Superior temporal gyrus (tissue), 1 donor: ENCODE data around the gene ADAMTS14.

Source experiments
- DNase-seq: peaks from one replicate; pipeline ENCODE4 v3.0.0-alpha.2; 2016; ENCODE audit errors: extremely low spot score

The ADAMTS14 gene

DNA sequence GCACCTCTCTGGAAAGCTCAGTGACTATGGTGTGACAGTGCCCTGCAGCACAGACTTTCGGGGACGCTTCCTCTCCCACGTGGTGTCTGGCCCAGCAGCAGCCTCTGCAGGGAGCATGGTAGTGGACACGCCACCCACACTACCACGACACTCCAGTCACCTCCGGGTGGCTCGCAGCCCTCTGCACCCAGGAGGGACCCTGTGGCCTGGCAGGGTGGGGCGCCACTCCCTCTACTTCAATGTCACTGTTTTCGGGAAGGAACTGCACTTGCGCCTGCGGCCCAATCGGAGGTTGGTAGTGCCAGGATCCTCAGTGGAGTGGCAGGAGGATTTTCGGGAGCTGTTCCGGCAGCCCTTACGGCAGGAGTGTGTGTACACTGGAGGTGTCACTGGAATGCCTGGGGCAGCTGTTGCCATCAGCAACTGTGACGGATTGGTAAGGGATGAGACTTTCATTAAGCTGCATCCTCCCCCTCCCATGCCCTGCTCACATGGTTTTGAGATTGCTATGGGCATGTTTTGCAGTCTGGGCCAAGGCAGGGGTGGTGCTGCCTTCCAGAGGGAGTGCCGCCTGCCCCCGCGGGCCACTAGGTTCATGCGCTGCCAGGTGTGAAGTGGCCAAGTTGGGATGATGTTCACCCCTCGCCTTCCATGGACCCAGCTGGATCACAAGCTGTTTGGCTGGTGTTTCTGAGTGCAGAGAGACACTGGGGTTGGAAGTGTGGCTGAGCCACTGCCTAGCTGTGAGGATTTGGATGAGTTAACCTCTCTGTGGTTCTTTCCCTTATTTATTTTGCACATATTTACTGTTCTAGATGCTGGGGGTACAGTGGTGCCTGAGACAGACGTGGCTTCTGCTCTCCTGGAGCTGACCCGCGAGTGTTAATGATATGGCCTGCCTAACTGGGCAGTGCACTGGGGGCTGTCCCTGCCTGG, 2.5 kb downstream of the ADAMTS14 start:
- no peak for DNase-seq

DNA sequence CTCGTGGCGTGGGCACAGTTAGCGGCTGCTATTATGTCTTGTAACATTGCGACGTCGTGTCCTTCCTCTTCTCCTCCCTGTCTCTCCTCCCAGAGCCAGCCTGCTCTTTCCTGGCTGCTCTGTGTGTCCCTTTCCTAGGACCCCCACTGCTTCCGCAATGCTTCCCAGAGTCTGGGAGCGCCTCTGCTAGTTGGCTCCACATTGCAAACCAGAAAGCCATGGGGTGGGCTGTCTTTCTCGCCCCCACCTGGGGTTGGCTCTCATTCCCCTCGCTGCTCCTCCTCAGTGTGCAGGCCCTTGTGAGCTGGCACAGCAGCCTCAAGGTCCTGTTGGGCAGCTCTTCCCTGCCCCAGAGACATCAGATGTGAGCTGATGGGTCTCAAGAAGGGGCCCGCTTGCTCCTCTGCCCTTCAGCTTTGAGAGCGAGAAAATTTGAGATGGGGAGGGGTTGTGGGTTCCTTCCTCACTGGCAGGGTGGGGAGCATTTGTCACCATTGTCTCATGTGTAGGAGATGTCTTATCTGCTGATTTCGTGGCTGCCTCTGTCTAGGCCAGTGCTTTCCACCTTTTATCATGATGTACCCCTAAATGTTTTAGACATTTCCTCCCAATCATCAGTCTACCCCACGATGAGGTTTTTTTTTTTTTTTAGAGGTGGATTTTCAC, 3.3 kb downstream of the ADAMTS14 start:
- DNase-seq: no peak

GRCh38 chr10:70676511-70676910, 4.2 kb downstream of the ADAMTS14 start:
- DNase-seq: no peak

GRCh38 chr10:70677016-70677415, 4.7 kb downstream of the ADAMTS14 start:
- no peak for DNase-seq

DNA sequence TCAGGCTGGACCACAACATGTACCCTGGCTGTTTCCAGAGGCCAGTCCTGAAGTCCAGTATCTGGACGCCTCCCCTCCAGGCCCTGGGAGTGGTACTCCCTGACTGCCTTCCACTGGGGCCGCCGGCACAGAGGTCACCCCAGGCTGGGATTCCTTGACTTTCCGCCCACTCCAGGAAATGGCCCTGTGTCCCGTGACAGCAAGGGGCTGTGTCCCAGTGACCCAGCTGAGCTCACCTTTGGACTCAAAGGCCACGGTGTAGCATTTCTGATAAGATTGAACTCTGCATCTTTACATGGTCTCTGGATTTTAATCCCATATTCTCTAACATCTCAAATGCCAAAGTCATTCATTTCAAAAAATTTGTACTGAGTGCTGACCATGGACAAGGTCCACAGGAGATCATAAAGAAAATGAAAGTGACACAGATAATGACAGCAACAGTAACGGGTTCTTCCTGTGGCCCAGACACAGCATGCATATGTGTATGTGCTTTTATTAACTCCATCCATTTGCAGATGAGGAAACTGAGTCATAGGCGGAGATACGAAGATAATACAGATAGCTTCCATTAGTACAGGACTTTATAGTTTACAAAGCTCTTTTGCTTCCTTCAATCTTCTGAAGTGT, 5.4 kb downstream of the ADAMTS14 start:
- no peak for DNase-seq

- DNase-seq: no peak
Measured at GRCh38 chr10:70678250-70678635, 5.9 kb downstream of the ADAMTS14 start.

- DNase-seq: no peak
Measured at GRCh38 chr10:70678757-70679489, 6.6 kb downstream of the ADAMTS14 start.

GRCh38 chr10:70679498-70679897, 7.2 kb downstream of the ADAMTS14 start:
- DNase-seq: no peak

- DNase-seq: no peak
Measured at GRCh38 chr10:70680899-70681730, 8.8 kb downstream of the ADAMTS14 start.

- DNase-seq: no peak
Measured at GRCh38 chr10:70681731-70682005, 9.4 kb downstream of the ADAMTS14 start.

GRCh38 chr10:70682920-70683600, 10.8 kb downstream of the ADAMTS14 start:
- no peak for DNase-seq

GRCh38 chr10:70683601-70683934, 11.3 kb downstream of the ADAMTS14 start:
- DNase-seq: no peak

DNA sequence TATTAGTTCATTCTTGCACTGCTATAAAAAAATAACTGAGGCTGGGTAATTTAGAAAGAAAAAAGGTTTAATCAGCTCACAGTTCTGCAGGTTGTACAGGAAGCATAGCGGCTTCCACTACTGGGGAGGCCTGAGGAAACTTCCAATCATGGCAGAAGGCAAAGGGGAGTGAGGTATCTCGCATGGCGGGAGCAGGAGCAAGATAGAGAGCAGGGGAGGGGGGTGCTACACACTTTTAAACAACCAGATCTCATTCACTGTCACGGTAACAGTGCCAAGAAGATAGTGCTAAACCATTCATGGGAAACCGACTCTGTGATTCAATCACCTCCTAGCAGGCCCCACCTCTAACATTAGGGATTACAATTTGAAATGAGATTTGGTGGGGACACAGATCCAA, 11.6 kb downstream of the ADAMTS14 start:
- DNase-seq: no peak

DNA sequence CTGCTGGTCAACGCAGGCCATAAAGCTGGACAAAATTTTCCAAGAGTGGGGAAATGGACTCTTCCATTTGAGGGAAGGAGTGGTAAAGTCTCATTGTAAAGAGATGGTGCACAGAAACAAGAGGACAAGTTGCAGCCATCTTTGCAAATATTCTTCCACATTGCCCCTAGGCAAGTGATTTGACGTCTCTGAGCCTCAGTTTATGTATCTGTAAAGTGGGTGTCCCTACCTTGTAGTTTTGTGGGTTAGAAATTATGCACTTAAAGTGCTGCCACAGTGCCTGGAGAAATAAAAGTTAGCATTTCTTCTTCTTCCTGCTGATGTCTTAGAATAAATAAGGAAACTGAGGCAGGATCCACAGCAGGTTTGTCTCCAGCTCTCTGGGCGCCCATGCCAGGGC, 12.1 kb downstream of the ADAMTS14 start:
- DNase-seq: no peak

DNA sequence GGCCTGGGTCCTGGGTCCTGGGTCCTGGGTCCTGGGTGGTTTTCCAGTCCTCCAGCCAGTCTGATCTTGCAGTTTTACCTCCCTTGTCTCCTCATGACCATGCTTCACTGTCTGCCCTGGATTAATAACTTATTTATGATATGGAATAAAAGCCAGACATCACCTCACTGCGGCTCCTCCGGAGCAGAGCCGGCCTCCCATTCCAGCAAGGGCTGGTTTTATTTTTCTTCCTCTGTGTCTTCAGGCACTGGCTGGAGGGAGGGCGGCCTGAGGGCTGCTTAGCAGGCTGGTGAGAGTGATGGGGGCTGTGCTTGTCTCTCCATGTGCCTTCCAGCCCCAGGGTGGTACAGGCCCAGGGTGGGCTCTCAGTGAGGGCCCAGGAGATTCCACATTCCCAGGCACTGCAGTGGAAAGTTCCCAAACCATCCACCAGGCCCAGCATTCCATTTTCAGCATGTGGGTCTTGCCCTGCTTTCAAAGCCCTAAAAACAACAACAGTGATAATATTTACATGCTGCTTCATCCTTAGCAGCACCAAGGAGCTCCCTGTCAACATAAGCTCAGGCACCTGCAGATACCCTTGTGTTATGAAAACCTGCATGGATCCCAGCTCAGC, 12.6 kb downstream of the ADAMTS14 start:
- DNase-seq: no peak

DNA sequence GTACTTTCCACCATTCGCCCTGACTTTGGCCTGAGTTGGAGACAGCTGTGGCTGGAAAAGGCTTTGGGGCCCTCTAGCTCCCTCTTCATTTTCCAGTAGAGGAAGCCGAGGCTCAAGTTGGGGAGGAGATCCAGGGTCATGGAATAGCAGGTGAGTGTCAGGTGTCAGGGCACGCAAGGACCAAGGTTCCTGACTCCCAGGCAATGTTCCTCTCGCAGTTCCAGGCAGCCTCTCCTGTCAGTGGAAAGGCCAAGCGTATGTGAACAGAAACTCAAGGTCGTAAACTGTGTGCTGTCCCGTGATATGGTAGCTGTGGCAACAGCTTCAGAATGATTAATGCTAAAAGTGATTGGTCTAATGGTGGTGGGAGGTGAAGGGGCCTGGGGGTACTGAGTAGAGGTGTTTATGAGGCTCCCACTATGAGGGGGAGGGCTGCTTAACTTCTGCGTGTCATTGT, 13.2 kb downstream of the ADAMTS14 start:
- DNase-seq: no peak

DNA sequence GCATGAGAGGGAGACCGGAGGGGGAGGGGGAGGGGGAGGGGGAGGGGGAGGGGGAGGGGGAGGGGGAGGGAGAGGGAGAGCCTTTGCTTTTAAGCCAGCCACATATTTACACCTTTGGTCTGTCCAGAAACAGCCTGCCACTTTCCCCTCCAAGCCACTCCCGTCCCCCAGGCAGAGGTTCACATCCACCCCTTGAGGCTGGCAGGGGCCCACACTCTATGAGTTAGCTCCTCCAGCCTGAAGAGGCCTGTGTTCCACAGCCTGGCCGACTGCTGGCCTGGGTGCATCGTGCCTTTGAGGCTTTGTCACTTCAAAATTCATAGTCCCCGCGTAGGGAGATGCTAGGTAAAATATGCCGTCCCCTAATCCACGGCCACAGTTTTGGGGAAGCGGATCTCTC, 16.5 kb downstream of the ADAMTS14 start:
- no peak for DNase-seq

GRCh38 chr10:70689661-70690060, 17.4 kb downstream of the ADAMTS14 start:
- no peak for DNase-seq

DNA sequence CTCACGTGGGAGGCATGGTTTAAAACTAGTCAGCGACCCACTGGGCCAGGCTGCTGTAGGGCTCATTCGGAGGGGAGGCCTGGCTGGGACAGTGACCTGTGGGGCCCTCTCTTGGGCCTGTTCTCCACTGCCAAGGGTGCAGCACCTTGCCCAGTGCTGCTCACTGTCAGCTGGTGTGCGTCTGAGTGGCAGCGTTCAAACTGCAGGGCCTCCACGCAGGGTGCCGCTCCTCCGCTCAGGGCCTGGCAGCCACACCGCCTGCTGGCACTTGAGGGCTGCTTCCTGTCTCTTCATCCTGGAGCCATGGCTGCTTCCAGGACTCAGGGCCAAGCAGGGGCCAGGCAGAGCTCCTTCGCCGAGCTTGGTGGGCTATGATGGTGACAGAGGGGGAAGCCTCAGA, 18.3 kb downstream of the ADAMTS14 start:
- DNase-seq: no peak

DNA sequence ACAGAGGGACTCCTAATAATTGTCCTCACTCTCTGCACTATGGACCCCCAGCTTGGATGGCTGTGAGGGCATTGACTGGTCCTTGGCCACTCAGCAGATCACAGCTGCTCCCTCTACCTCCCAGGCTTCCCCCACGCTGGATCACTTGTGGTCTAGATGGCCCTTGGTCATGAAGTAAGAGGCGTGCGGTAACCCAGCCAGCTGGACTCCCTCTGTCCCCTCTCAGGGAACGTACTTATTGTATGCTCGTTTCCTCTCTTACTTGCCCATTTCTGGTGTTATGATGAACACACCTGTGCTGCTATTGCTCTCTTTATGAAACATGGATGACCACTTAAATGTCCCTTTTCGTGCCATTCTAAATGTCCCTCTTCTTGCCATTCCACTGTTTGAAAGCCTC, 19.3 kb downstream of the ADAMTS14 start:
- no peak for DNase-seq
